DOHH2 (cell line): Measurements from ENCODE around the gene CCR4.
"Not testable (repeated sequence)": the region's sequence is repeated elsewhere in the genome, so short reads cannot be mapped to it uniquely, and the experiment has no call there.

Experiments used
- H3F3A ChIP-seq: fragments of 200-600 bp; sonication (generic), shearing (Covaris generic); 2 replicates; pipeline ENCODE4 v1.6.0; 2016; ENCODE audit warnings: antibody characterized with exemption, mild to moderate bottlenecking; ENCODE audit not compliant: control insufficient read depth, insufficient read depth
- H3K27ac ChIP-seq: fragments of 200-600 bp; sonication (generic); 2 replicates; pipeline ENCODE4 v1.5.1; 2014; ENCODE audit warnings: low read depth, mild to moderate bottlenecking, low read length, moderate library complexity
- H3K27me3 ChIP-seq: fragments of 200-600 bp; sonication (generic); 2 replicates; pipeline ENCODE4 v1.6.1; 2014; ENCODE audit warnings: mild to moderate bottlenecking, low read length, mixed read lengths; ENCODE audit not compliant: control insufficient read depth
- H3K36me3 ChIP-seq: fragments of 200-600 bp; sonication (generic); 2 replicates; pipeline ENCODE4 v1.6.1; 2014; ENCODE audit warnings: mild to moderate bottlenecking, low read length, moderate library complexity, mixed read lengths; ENCODE audit not compliant: control insufficient read depth
- H3K4me1 ChIP-seq: fragments of 200-600 bp; sonication (generic); 2 replicates; pipeline ENCODE4 v1.6.1; 2014; ENCODE audit warnings: mild to moderate bottlenecking, low read length, mixed read lengths; ENCODE audit not compliant: control insufficient read depth
- H3K4me2 ChIP-seq: fragments of 200-600 bp; sonication (generic); 2 replicates; pipeline ENCODE4 v1.6.0; 2014; ENCODE audit warnings: mild to moderate bottlenecking, low read length, moderate library complexity
- H3K4me3 ChIP-seq: fragments of 200-600 bp; sonication (generic); 2 replicates; pipeline ENCODE4 v1.5.1; 2014; ENCODE audit warnings: mild to moderate bottlenecking, low read length, mixed read lengths
- H3K79me2 ChIP-seq: fragments of 200-600 bp; sonication (generic); 2 replicates; pipeline ENCODE4 v1.6.1; 2014; ENCODE audit warnings: mild to moderate bottlenecking, low read length, mixed read lengths; ENCODE audit not compliant: control insufficient read depth
- H3K9me2 ChIP-seq: fragments of 200-600 bp; sonication (generic); replicated peaks from 2 replicates; pipeline ENCODE4 v1.6.1; 2014; ENCODE audit warnings: mild to moderate bottlenecking, low read length, mixed read lengths; ENCODE audit not compliant: control insufficient read depth
- H3K9me3 ChIP-seq: fragments of 200-600 bp; sonication (generic); 2 replicates; pipeline ENCODE4 v1.6.1; 2014; ENCODE audit warnings: antibody characterized with exemption, low read length, mixed read lengths; ENCODE audit not compliant: control insufficient read depth, insufficient read depth
- H4K20me1 ChIP-seq: fragments of 200-600 bp; sonication (generic); 2 replicates; pipeline ENCODE4 v1.6.0; 2014; ENCODE audit warnings: low read depth, mild to moderate bottlenecking, antibody characterized with exemption, low read length, moderate library complexity; ENCODE audit not compliant: control insufficient read depth, insufficient read depth
- EZH2phosphoT487 ChIP-seq: fragments of 200-600 bp; sonication (generic); IDR thresholded peaks from 2 replicates; pipeline ENCODE4 v1.6.1; 2017; ENCODE audit warnings: borderline replicate concordance, mild to moderate bottlenecking, antibody characterized with exemption, low read length, moderate library complexity, mixed read lengths
- TF ChIP-seq, protein P1 (sequence below): fragments of 200-600 bp; sonication (generic); IDR thresholded peaks from one replicate; pipeline ENCODE4 v1.5.1; 2014; ENCODE audit warnings: antibody characterized with exemption, mild to moderate bottlenecking, low read depth, low read length; ENCODE audit not compliant: poor library complexity, severe bottlenecking

CCR4 gene

DNA sequence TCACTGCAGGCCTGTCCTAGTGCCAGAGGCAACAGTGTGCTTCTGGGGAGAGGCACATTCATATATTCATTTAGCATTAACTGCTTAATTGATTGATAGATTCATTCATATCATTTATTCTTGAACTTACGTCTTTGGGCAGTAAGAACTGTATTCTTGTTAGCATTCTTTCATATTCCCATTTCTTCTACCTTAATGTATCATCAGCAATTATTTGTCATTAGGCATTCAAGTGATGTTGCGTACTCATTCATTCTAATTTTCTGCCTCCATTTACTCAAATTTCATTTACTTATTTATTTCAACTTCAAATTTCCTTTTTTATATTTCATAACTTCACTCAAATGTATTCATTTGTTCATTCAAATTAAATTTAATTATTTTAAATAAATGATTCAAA, 31.5 kb upstream of the CCR4 start:
- H3K4me3 ChIP-seq, result no peak overlapping the region
- no peaks in the 10 kb centered on the region for H3K9me2 ChIP-seq
- H3K9me3 ChIP-seq, result peaks cover 8% of the 10 kb centered on the region; the same call in 1 of the 2 replicates
- no peaks in the 10 kb centered on the region for H3K79me2 ChIP-seq
- no peak for TF ChIP-seq EZH2phosphoT487
- TF ChIP-seq, protein P1, sequence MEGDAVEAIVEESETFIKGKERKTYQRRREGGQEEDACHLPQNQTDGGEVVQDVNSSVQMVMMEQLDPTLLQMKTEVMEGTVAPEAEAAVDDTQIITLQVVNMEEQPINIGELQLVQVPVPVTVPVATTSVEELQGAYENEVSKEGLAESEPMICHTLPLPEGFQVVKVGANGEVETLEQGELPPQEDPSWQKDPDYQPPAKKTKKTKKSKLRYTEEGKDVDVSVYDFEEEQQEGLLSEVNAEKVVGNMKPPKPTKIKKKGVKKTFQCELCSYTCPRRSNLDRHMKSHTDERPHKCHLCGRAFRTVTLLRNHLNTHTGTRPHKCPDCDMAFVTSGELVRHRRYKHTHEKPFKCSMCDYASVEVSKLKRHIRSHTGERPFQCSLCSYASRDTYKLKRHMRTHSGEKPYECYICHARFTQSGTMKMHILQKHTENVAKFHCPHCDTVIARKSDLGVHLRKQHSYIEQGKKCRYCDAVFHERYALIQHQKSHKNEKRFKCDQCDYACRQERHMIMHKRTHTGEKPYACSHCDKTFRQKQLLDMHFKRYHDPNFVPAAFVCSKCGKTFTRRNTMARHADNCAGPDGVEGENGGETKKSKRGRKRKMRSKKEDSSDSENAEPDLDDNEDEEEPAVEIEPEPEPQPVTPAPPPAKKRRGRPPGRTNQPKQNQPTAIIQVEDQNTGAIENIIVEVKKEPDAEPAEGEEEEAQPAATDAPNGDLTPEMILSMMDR, result no peak
- no peaks in the 10 kb centered on the region for H4K20me1 ChIP-seq
- no peaks in the 10 kb centered on the region for H3K27me3 ChIP-seq
- H3F3A ChIP-seq, result no peaks in the 10 kb centered on the region
- H3K4me2 ChIP-seq, result no peak overlapping the region
- H3K36me3 ChIP-seq, result no peaks in the 10 kb centered on the region
- H3K27ac ChIP-seq, result no peak overlapping the region
- no peaks in the 10 kb centered on the region for H3K4me1 ChIP-seq

- Histone ChIP-seq H3F3A (no peaks in the 10 kb centered on the region), H3K4me3 (no peak overlapping the region), H3K9me2 (no peaks in the 10 kb centered on the region), H3K4me2 (no peak overlapping the region), H3K9me3 (peaks cover 3% of the 10 kb centered on the region; the same call in 1 of the 2 replicates), H3K27ac (no peak overlapping the region), H3K36me3 (no peaks in the 10 kb centered on the region), H3K79me2 (no peaks in the 10 kb centered on the region), H3K4me1 (no peaks in the 10 kb centered on the region), H3K27me3 (no peaks in the 10 kb centered on the region), H4K20me1 (no peaks in the 10 kb centered on the region)
- no peak for TF ChIP-seq EZH2phosphoT487
- TF ChIP-seq, protein P1, result no peak
Measured at GRCh38 chr3:32922078-32922477, 29.4 kb upstream of the CCR4 start.

GRCh38 chr3:32930161-32930560, 21.3 kb upstream of the CCR4 start:
- Histone ChIP-seq H3K27me3 (no peaks in the 10 kb centered on the region), H3K27ac (no peak overlapping the region), H3K79me2 (no peaks in the 10 kb centered on the region), H3F3A (no peaks in the 10 kb centered on the region), H4K20me1 (no peaks in the 10 kb centered on the region), H3K4me1 (no peaks in the 10 kb centered on the region), H3K9me3 (no peaks in the 10 kb centered on the region), H3K36me3 (no peaks in the 10 kb centered on the region), H3K4me3 (no peak overlapping the region), H3K4me2 (no peak overlapping the region), H3K9me2 (no peaks in the 10 kb centered on the region)
- TF ChIP-seq EZH2phosphoT487, result no peak
- TF ChIP-seq, protein P1, result no peak

DNA sequence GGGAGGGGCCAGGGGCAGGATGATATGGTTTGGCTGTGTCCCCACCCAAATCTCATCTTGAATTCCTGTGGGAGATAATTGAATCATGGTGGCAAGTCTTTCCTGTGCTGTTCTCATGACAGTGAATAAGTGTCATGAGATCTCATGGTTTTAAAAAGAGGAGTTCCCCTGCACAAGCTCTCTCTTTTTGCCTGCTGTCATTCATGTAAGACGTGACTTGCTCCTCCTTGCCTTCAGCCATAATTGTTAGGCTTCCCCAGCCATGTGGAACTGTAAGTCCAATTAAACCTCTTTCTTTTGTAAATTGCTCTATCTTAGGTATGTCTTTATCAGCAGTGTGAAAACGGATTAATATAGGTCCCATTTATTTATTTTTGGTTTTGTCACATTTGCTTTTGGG, 20.2 kb upstream of the CCR4 start:
- not testable (repeated sequence) for H3K9me3 ChIP-seq, H3K9me2 ChIP-seq, H3K79me2 ChIP-seq, H3K4me1 ChIP-seq, H3K27me3 ChIP-seq, H4K20me1 ChIP-seq, H3K4me2 ChIP-seq, H3K27ac ChIP-seq, H3F3A ChIP-seq, H3K4me3 ChIP-seq, H3K36me3 ChIP-seq
